NCI-H2107 treated with DMSO at 0.1 percent for 48 hours (cell line): ENCODE data around the gene AK8.
"Not testable (repeated sequence)": the region's sequence is repeated elsewhere in the genome, so short reads cannot be mapped to it uniquely, and the experiment has no call there.

Experiments used
- DNase-seq: peaks from one replicate; lab custom pipeline; 2025; ENCODE audit not compliant: unreplicated experiment; lab: John Stamatoyannopoulos, UW

Gene AK8

GRCh38 chr9:132774886-132775285, 103.2 kb downstream of the AK8 start:
- DNase-seq = no peak

- DNase-seq = no peak
Measured at GRCh38 chr9:132773764-132774339, 104.2 kb downstream of the AK8 start.

- no peak for DNase-seq
Measured at GRCh38 chr9:132773093-132773492, 105.0 kb downstream of the AK8 start.

- not testable (repeated sequence) for DNase-seq
Measured at GRCh38 chr9:132771752-132772151, 106.3 kb downstream of the AK8 start.

- no peak for DNase-seq
Measured at GRCh38 chr9:132770770-132771310, 107.2 kb downstream of the AK8 start.

GRCh38 chr9:132769906-132770769, 107.9 kb downstream of the AK8 start:
- DNase-seq = peak; percentile 9

GRCh38 chr9:132768932-132769905, 108.9 kb downstream of the AK8 start:
- peak; percentile 36 for DNase-seq

GRCh38 chr9:132763574-132763973, 114.5 kb downstream of the AK8 start:
- no peak for DNase-seq

GRCh38 chr9:132762896-132763295, 115.2 kb downstream of the AK8 start:
- no peak for DNase-seq

GRCh38 chr9:132761602-132762001, 116.5 kb downstream of the AK8 start:
- no peak for DNase-seq

GRCh38 chr9:132760057-132760456, 118.0 kb downstream of the AK8 start:
- no peak for DNase-seq

GRCh38 chr9:132757016-132757415, 121.1 kb downstream of the AK8 start:
- DNase-seq = no peak

GRCh38 chr9:132756214-132756845, 121.8 kb downstream of the AK8 start:
- no peak for DNase-seq

- DNase-seq = no peak
Measured at GRCh38 chr9:132755096-132755495, 123.0 kb downstream of the AK8 start.

GRCh38 chr9:132754236-132754635, 123.8 kb downstream of the AK8 start:
- DNase-seq = no peak

GRCh38 chr9:132753593-132753880, 124.5 kb downstream of the AK8 start:
- no peak for DNase-seq

- peak; percentile 33 for DNase-seq
Measured at GRCh38 chr9:132752877-132753592, 125.0 kb downstream of the AK8 start.

GRCh38 chr9:132750668-132751067, 127.4 kb downstream of the AK8 start:
- DNase-seq = no peak

- no peak for DNase-seq
Measured at GRCh38 chr9:132749306-132749705, 128.8 kb downstream of the AK8 start.

- no peak for DNase-seq
Measured at GRCh38 chr9:132748450-132748849, 129.6 kb downstream of the AK8 start.
